IPS DF 4.7 (cell line): Measurements from ENCODE around the gene TTF1.

ENCODE experiments used
- DNase-seq: peaks from one replicate; pipeline ENCODE4 v3.0.0-alpha.2; 2013; ENCODE audit warnings: low spot score; ENCODE audit errors: extremely low read depth

TTF1 gene

GRCh38 chr9:132406554-132407122, at the start of gene TTF1:
Gene TTF1, minus strand, starts transcription at chr9:132406840. Its CDS starts 4,019 bp downstream, at chr9:132402821.
- DNase-seq = peak; percentile 75

DNA sequence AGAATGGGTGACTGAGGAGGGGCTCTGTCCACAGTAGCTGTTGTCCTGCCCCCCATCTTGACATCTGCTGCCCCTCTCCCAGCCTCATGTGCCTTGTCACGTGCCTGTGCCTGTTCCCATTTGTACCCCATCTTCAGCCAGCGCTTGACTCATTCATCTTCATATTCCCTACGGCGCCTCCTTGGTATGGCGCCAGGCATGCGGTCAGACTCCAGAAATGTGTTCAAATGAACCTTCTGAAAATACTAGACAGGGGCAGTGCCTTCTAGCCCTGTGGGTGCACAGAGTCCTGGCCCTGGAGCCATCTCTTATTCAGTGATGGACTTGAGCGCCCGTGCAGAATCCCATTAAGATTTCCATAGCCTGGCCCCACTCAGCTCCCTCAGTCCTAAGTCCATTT, 49.6 kb upstream of the TTF1 start:
- DNase-seq = no peak

- no peak for DNase-seq
Observed at GRCh38 chr9:132451276-132451675, 44.6 kb upstream of the TTF1 start.

DNA sequence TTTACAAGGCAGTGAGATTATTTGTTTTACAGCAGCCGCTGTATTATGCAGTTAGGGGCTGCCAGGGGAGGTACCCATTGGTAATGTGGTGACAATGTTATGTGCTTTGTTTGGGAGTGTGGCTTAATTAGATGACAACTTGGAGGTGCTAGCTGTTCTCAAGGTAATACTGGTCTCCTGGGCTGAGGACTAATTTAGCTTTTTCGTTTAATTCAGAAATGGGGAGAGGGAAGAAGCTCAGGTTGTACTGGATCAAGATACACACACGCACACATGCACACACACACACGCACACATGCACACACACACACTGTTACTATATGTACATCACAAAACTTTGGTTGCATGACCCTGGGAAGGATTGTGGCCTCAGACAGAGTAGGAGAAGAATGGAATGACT, 41.3 kb upstream of the TTF1 start:
- no peak for DNase-seq

GRCh38 chr9:132447346-132447745, 40.7 kb upstream of the TTF1 start:
- DNase-seq = no peak

GRCh38 chr9:132446887-132447286, 40.2 kb upstream of the TTF1 start:
- no peak for DNase-seq

DNA sequence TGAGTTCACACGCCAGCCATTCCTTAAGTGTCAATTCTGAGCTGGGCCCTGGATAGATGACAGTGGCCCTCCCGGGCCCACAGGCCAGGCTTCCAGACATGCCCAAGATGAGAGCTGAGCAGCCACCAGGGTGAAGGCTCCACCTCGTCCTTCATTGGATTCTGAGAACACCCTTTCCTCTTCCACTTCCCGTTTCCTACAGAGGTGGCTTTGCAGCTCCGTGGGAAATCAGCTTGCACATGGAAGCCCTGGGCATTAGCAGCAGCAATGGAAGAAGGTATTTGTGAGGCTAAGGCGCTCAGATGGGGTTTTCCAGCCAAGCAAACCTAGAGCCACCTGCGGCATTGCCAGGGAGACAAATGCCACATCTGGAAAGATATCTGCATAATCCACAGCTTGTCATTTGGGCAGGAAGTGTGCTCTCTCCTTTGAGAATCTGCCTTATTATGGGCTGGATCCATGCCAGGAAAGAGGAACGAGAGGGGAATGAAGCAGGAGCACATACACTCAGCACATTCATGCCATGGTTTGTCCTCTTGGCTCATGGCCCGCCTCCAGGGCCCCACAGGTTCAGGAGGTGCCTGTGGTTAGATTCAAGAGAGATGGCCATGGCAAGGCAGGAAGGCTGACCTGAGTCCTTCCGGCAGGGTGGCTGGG, 37.4 kb upstream of the TTF1 start:
- DNase-seq = no peak

DNA sequence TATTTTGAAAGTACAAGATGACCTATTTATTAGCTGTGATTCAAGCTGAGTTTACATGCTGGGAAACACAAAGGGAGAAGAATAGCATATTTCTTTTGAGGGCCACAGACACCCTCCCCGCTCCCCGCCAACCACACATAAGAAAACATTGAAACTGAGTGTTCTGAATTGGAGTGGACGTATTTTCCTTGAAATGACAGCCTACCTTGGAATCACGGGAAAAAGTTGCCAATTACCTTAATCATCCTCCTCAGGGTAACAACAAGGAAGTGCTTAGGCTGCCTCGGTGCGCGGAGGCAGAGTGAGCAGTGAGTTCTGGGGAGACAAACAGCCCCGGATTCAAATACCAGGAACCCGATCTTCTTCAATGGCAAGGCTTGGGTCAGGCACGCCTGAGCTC, 34.8 kb upstream of the TTF1 start:
- DNase-seq = no peak

DNA sequence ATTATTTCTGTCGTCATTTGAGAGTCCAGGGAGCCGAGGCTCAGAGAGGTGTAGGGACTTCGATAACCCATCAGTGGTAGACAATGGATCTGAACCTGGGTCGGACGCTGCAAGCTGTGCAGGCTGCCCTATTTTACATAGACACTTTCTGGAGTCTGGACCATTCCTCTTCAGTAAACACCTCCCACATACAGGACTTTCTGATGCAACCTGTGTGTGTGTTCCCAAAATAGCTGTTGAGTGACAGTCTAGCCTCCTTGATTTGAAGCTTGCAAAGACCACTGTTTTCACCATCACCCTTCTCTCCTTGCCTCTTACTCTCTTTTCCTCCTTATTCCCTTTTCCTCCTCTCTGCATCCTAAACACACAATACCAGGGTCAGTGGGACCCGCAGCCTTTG, 34.1 kb upstream of the TTF1 start:
- no peak for DNase-seq

DNA sequence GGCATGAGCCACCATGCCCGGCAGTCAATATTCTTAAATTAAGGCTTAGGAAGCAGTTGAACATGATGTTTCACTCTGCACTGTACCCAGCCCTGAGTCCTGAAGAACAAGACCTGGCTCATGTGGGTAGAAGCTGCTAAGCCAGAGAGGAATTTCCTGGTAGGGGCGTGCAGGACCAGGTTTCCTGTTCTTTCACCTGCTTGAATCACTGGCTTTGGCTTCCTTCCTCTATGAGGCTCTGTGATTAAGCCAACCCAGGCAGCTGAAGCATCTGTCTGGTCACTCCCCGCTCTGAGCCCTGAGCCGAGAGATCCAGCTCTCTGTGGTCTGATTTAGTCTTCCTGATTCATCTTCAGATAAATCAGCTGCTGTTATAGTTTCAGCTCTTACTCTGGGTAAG, 32.5 kb upstream of the TTF1 start:
- no peak for DNase-seq

- DNase-seq = no peak
Observed at GRCh38 chr9:132434881-132435280, 28.2 kb upstream of the TTF1 start.

- DNase-seq = no peak
Observed at GRCh38 chr9:132430998-132431397, 24.4 kb upstream of the TTF1 start.

GRCh38 chr9:132426639-132427414, 20.2 kb upstream of the TTF1 start:
- no peak for DNase-seq

- DNase-seq = no peak
Observed at GRCh38 chr9:132425675-132426062, 19.0 kb upstream of the TTF1 start.

- DNase-seq = no peak
Observed at GRCh38 chr9:132424857-132425674, 18.4 kb upstream of the TTF1 start.

DNA sequence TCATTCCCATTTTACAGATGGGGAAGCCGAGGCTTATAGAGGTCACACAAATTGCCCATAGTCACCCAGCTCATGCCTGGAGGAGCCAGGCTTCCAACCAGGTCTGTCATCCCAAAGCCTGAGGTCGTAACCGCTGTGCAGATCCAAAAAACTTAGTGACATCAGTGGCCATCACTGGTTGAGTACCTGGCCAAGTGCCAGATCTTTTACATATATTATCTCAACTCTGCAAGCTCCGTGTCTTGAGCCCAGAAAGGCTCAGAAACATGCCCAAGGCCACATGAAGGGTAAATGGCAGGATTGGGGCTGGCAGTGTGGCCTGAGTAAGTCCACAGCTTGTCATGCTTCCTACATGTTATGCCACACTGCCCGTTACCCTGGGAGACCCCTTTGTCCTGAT, 16.9 kb upstream of the TTF1 start:
- no peak for DNase-seq

GRCh38 chr9:132422574-132422973, 15.9 kb upstream of the TTF1 start:
- no peak for DNase-seq

- DNase-seq = no peak
Observed at GRCh38 chr9:132418726-132419363, 12.2 kb upstream of the TTF1 start.

DNA sequence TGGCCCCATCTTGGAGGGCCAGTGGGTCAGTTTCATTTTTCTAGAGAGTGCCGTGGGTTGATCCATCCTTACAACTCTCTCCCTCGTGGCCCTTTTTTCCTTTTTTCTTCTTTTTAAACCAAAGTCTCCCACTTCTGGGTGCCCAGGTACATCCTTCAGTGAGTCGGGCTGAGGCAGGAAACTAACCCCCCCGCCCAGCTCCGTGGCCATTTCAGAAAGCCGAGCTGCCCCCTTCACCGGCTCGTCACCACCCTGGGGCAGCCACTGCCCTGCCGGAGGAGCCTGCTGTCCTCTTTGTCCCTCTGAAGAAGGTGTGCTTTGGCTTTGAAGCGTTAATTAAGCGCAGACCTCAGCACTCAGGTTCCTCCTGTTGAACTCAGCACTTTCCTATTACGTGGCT, 8.5 kb upstream of the TTF1 start:
- no peak for DNase-seq

- no peak for DNase-seq
Observed at GRCh38 chr9:132414731-132415130, 8.1 kb upstream of the TTF1 start.

- DNase-seq = no peak
Observed at GRCh38 chr9:132413926-132414325, 7.3 kb upstream of the TTF1 start.
